Right lobe of liver (tissue), 6 donors: ENCODE data around the gene ZNF467. TPM values are rescaled to one million over a fixed set of nuclear protein-coding genes. Genes with fewer than 3 reads are reported as not detected.

Experiments
- ATAC-seq, 4 donors: fragments of 200-7000 bp; cut with Tn5 transposase; one replicate each; pipeline ENCODE4 v1.9.1; 2020; ENCODE audit warnings: mild to moderate bottlenecking in 4 of 4, moderate library complexity in 4 of 4
- DNase-seq, 3 donors: peaks; one replicate each; pipeline ENCODE4 v3.0.0-alpha.2; 2020
- H3K27ac ChIP-seq, 3 donors: fragments of 200-600 bp; one replicate each; pipeline ENCODE4 v1.8.0; 2022
- H3K27me3 ChIP-seq, 2 donors: fragments of 200-600 bp; one replicate each; pipeline ENCODE4 v1.8.0; 2022
- H3K36me3 ChIP-seq, 4 donors: fragments of 200-600 bp; sonication (generic) in 1 of 4; one replicate each; pipeline versions ENCODE4 v1.5.1 to v1.8.0; 2017 to 2022; ENCODE audit warnings: control low read depth in 1 of 4
- H3K4me1 ChIP-seq, 4 donors: fragments of 200-600 bp; sonication (generic) in 1 of 4; one replicate each; pipeline versions ENCODE4 v1.5.1 to v1.8.0; 2017 to 2022; ENCODE audit warnings: control low read depth in 1 of 4
- H3K4me3 ChIP-seq, 3 donors: fragments of 200-600 bp; one replicate each; pipeline ENCODE4 v1.8.0; 2022
- H3K9me3 ChIP-seq, 4 donors: fragments of 200-600 bp; sonication (generic) in 1 of 4; one replicate each; pipeline versions ENCODE4 v1.5.1 to v1.8.0; 2017 to 2022; ENCODE audit warnings: control low read depth in 1 of 4
- CTCF ChIP-seq, 4 donors: fragments of 200-600 bp in 3 of 4; fragments of 450-650 bp in 1 of 4; IDR thresholded peaks; one replicate each; pipeline versions ENCODE4 v1.5.1 to v1.8.0; 2016 to 2022; ENCODE audit warnings: antibody characterized with exemption in 4 of 4, mild to moderate bottlenecking in 2 of 4
- POLR2A ChIP-seq: fragments of 450-650 bp; IDR thresholded peaks from one replicate; pipeline ENCODE4 v1.6.1; 2017; ENCODE audit warnings: antibody characterized with exemption, mild to moderate bottlenecking
- WGBS: methylation state at CpG from one replicate; pipeline ENCODE4 v1.1.6; 2018; ENCODE audit warnings: low coverage, low lambda C conversion rate; ENCODE audit not compliant: insufficient coverage; ENCODE audit errors: missing lambda C conversion rate; 5-methylcytosine and 5-hydroxymethylcytosine counted together
- intact Hi-C, 2 donors: fragments of 100-400 bp; cut with DNase I; formaldehyde crosslinking; loops; one replicate each; pipeline versions ENCODE4 v1.11.2 to v1.14.1; 2022
- total RNA-seq, 6 experiments: library from RNA; depleted of rRNA in 2 of 6; stranded (reverse); fragments of >200 nt in 2 of 6; fragmentation: NEBNext Ultra II Directional in 3 of 6; extraction: Animal tissue kit (Norgen Biotek cat#: 25700) in 3 of 6; gene quantifications; one replicate each; pipeline versions ENCODE4 v1.1.0 to v1.2.4, GENCODE V29; 2016 to 2023
- donor health status: DM: no; HTN: yes; CAD: no.
- donor health status: DM: no; HTN: no; CAD: no.
- donor health status: DM: no; HTN: no; CAD: no.
- donor health status: DM: no; HTN: yes; CAD: no.
- donor health status: DM: no; HTN: yes; CAD: no.

Gene ZNF467
- total RNA-seq, 6 experiments from 2014 or later: 3.6 to 14.6 (median 5.8) TPM

- no peak for TF ChIP-seq POLR2A
- no peak for TF ChIP-seq CTCF (IDR thresholded peaks at IDR 0.05)
- no peaks in the 10 kb centered on the region for H3K36me3 ChIP-seq
- intact Hi-C loops: no loop called here
- DNase-seq (no peak), ATAC-seq (no peak)
- 100% methylated on average over 1 of the region's 20 CpGs for WGBS
- no peaks in the 10 kb centered on the region for H3K9me3 ChIP-seq
- H3K27me3 ChIP-seq: no peaks in the 10 kb centered on the region
- no peak overlapping the region for H3K27ac ChIP-seq
- H3K4me3 ChIP-seq: no peak overlapping the region
- H3K4me1 ChIP-seq: peaks cover 0 to 11% (median 3%) of the 10 kb centered on the region in 4 donors
Measured at GRCh38 chr7:149722356-149722957, 50.9 kb downstream of the ZNF467 start.

- Histone ChIP-seq H3K9me3 (no peaks in the 10 kb centered on the region), H3K36me3 (no peaks in the 10 kb centered on the region), H3K27ac (no peak overlapping the region), H3K4me1 (peaks cover 0 to 11% (median 3%) of the 10 kb centered on the region in 4 donors), H3K27me3 (no peaks in the 10 kb centered on the region), H3K4me3 (no peak overlapping the region)
- intact Hi-C loops: no loop called here
- WGBS: no CpG with 5 or more reads among the region's 16 CpGs
- DNase-seq: no peak
- TF ChIP-seq CTCF (IDR thresholded peaks at IDR 0.05): no peak
- no peak for TF ChIP-seq POLR2A
- ATAC-seq: no peak
Measured at GRCh38 chr7:149721084-149721601, 52.2 kb downstream of the ZNF467 start.

- H3K27ac ChIP-seq: no peak overlapping the region
- H3K27me3 ChIP-seq: no peaks in the 10 kb centered on the region
- no peaks in the 10 kb centered on the region for H3K36me3 ChIP-seq
- WGBS: 24% methylated on average over 7 of the region's 22 CpGs
- ATAC-seq: peak; percentile 97 to 99 (median 98)
- no peaks in the 10 kb centered on the region for H3K9me3 ChIP-seq
- peaks cover 0 to 11% (median 3%) of the 10 kb centered on the region in 4 donors for H3K4me1 ChIP-seq
- H3K4me3 ChIP-seq: no peak overlapping the region
- TF ChIP-seq POLR2A (no peak), CTCF (IDR thresholded peaks at IDR 0.05) (no peak)
- DNase-seq: peak; percentile 91 to 94 (median 91)
- intact Hi-C loops: no loop called here
Measured at GRCh38 chr7:149720372-149721083, 52.9 kb downstream of the ZNF467 start.

- H3K36me3 ChIP-seq: no peaks in the 10 kb centered on the region
- no peaks in the 10 kb centered on the region for H3K9me3 ChIP-seq
- no peaks in the 10 kb centered on the region for H3K27me3 ChIP-seq
- DNase-seq (no peak), ATAC-seq (peak in 2 of 4 donors; percentile 12 to 43)
- H3K4me1 ChIP-seq: peaks cover 0 to 14% (median 3%) of the 10 kb centered on the region in 4 donors
- H3K27ac ChIP-seq: no peak overlapping the region
- TF ChIP-seq POLR2A: no peak
- no peak for TF ChIP-seq CTCF (IDR thresholded peaks at IDR 0.05)
- intact Hi-C loops: no loop called here
- no CpG with 5 or more reads among the region's 5 CpGs for WGBS
- H3K4me3 ChIP-seq: no peak overlapping the region
Measured at GRCh38 chr7:149719912-149720335, 53.5 kb downstream of the ZNF467 start.
